Colonic mucosa (tissue), 4 donors: ENCODE data around the gene PIEZO1. TPM values are rescaled to one million over a fixed set of nuclear protein-coding genes. Genes with fewer than 3 reads are reported as not detected.

Source experiments
- DNase-seq: peaks from one replicate; pipeline ENCODE4 v3.0.0-alpha.2; 2020
- H3K27ac ChIP-seq: fragments of 200-600 bp; one replicate; pipeline ENCODE4 v1.8.0; 2021
- H3K27me3 ChIP-seq: fragments of 200-600 bp; one replicate; pipeline ENCODE4 v1.8.0; 2021
- H3K36me3 ChIP-seq: fragments of 200-600 bp; one replicate; pipeline ENCODE4 v1.8.0; 2021
- H3K4me1 ChIP-seq: fragments of 200-600 bp; one replicate; pipeline ENCODE4 v1.8.0; 2021; ENCODE audit warnings: mild to moderate bottlenecking
- H3K4me3 ChIP-seq: fragments of 200-600 bp; one replicate; pipeline ENCODE4 v1.8.0; 2021
- H3K9ac ChIP-seq, 2 donors: one replicate each; pipeline ENCODE4 v1.7.0; 2013; ENCODE audit warnings: control low read depth in 2 of 2, low read depth in 2 of 2, low read length in 2 of 2
- H3K9me3 ChIP-seq: fragments of 200-600 bp; one replicate; pipeline ENCODE4 v1.8.0; 2021
- CTCF ChIP-seq: fragments of 200-600 bp; IDR thresholded peaks from one replicate; pipeline ENCODE4 v1.8.0; 2022; ENCODE audit warnings: antibody characterized with exemption, mild to moderate bottlenecking
- intact Hi-C: fragments of 100-400 bp; cut with DNase I; formaldehyde crosslinking; loops from one replicate; pipeline ENCODE4 v1.14.1; 2022
- total RNA-seq, 2 donors: library from RNA; stranded (reverse); fragmentation: NEBNext Ultra II Directional in 1 of 2; extraction: Animal tissue kit (Norgen Biotek cat#: 25700) in 1 of 2; gene quantifications; one replicate each; pipeline ENCODE4 v1.2.1, GENCODE V29; 2021
- donor health status: healthy.
- donor health status: DM: no; HTN: no; CAD: no.
- donor health status: DM: no; HTN: no; CAD: no.

Gene PIEZO1
- total RNA-seq, 2 donors from 2014 or later, result 104 to 118 TPM

- Histone ChIP-seq H3K27ac (peak overlapping the region; percentile 96), H3K27me3 (no peaks in the 10 kb centered on the region), H3K4me3 (peak overlapping the region; percentile 75), H3K4me1 (peaks cover 11% of the 10 kb centered on the region), H3K36me3 (no peaks in the 10 kb centered on the region), H3K9me3 (no peaks in the 10 kb centered on the region), H3K9ac (peak overlapping the region; percentile 90 to 97)
- intact Hi-C loops, result loop anchor here (5.0 kb wide), 1 partner anchor 46 kb away; the partner anchor contains the start of genes GALNS and TRAPPC2L
- no peak for TF ChIP-seq CTCF
- DNase-seq, result peak; percentile 83
Observed at GRCh38 chr16:88810912-88811768, 26.1 kb upstream of the PIEZO1 start.

GRCh38 chr16:88810166-88810911 lies 25.3 kb upstream of the PIEZO1 start:
- Histone ChIP-seq H3K27me3 (no peaks in the 10 kb centered on the region), H3K4me3 (peak overlapping the region; percentile 75), H3K9ac (peak overlapping the region; percentile 90 to 97), H3K27ac (peak overlapping the region; percentile 96), H3K9me3 (no peaks in the 10 kb centered on the region), H3K36me3 (no peaks in the 10 kb centered on the region), H3K4me1 (peaks cover 11% of the 10 kb centered on the region)
- TF ChIP-seq CTCF, result no peak
- no peak for DNase-seq
- intact Hi-C loops, result loop anchor here (5.0 kb wide), 1 partner anchor 47 kb away; the partner anchor contains the start of genes GALNS and TRAPPC2L

- no peak for TF ChIP-seq CTCF
- DNase-seq, result no peak
- intact Hi-C loops, result loop anchor here (5.0 kb wide), 1 partner anchor 48 kb away; the partner anchor contains the start of genes GALNS and TRAPPC2L
- H3K4me3 ChIP-seq, result no peak overlapping the region
- H3K27ac ChIP-seq, result no peak overlapping the region
- H3K4me1 ChIP-seq, result peaks cover 13% of the 10 kb centered on the region
- H3K9me3 ChIP-seq, result no peaks in the 10 kb centered on the region
- no peaks in the 10 kb centered on the region for H3K27me3 ChIP-seq
- peak overlapping the region; percentile 35 to 90 for H3K9ac ChIP-seq
- no peaks in the 10 kb centered on the region for H3K36me3 ChIP-seq
Observed at GRCh38 chr16:88809676-88810165, 24.7 kb upstream of the PIEZO1 start.

GRCh38 chr16:88809068-88809675 lies 24.2 kb upstream of the PIEZO1 start:
- Histone ChIP-seq H3K9me3 (no peaks in the 10 kb centered on the region), H3K27me3 (no peaks in the 10 kb centered on the region), H3K27ac (no peak overlapping the region), H3K9ac (peak overlapping the region in 1 of 2 donors; percentile 26), H3K4me3 (no peak overlapping the region), H3K36me3 (no peaks in the 10 kb centered on the region), H3K4me1 (peaks cover 19% of the 10 kb centered on the region)
- no peak for TF ChIP-seq CTCF
- intact Hi-C loops, result no loop called here
- no peak for DNase-seq
